H1 (cell line): Measurements from ENCODE around the gene LPP. TPM values are rescaled to one million over a fixed set of nuclear protein-coding genes. Genes with fewer than 3 reads are reported as not detected.

Experiments
- CTCF ChIA-PET: fragments of 300-600 bp; sonication (Branson Sonifier 250); formaldehyde crosslinking; loops from one replicate; lab custom pipeline; 2021; ENCODE audit not compliant: partially characterized antibody; lab: Charles Lee
- POLR2A ChIA-PET: fragments of 300-600 bp; sonication (Branson Sonifier 250); formaldehyde crosslinking; loops from one replicate; lab custom pipeline; 2021; ENCODE audit warnings: inconsistent platforms; ENCODE audit not compliant: partially characterized antibody; lab: Charles Lee
- DNase-seq, 2 experiments: peaks; one replicate each; pipeline versions ENCODE4 v3.0.0 to v3.0.0-alpha.2; 2010 to 2022; ENCODE audit warnings: low spot score in 2 of 2, low read depth in 1 of 2, mixed read lengths in 1 of 2
- FAIRE-seq: peaks from 2 replicates; lab custom pipeline; 2011; peaks lifted over from hg19 to GRCh38; lab: Jason Lieb, UNC
- H2AFZ ChIP-seq: 2 replicates; pipeline ENCODE4 v1.8.1; 2012; ENCODE audit warnings: low read length, inconsistent platforms
- H2AK5ac ChIP-seq: 2 replicates; pipeline ENCODE4 v1.6.1; 2013; ENCODE audit warnings: low read depth, low read length
- H2BK120ac ChIP-seq: replicated peaks from 2 replicates; pipeline ENCODE3; 2013; ENCODE audit warnings: low read depth, low read length, inconsistent platforms
- H2BK12ac ChIP-seq: 2 replicates; pipeline ENCODE4 v1.6.1; 2013; ENCODE audit warnings: low read depth, low read length
- H2BK15ac ChIP-seq: 2 replicates; pipeline ENCODE4 v1.6.1; 2013; ENCODE audit warnings: low read length
- H2BK20ac ChIP-seq: 2 replicates; pipeline ENCODE4 v1.6.1; 2013; ENCODE audit warnings: low read length
- H2BK5ac ChIP-seq: 2 replicates; pipeline ENCODE4 v1.6.1; 2013; ENCODE audit warnings: low read depth, low read length
- H3K14ac ChIP-seq: 2 replicates; pipeline ENCODE4 v1.6.1; 2013; ENCODE audit warnings: inconsistent platforms; ENCODE audit not compliant: insufficient read length
- H3K18ac ChIP-seq: 2 replicates; pipeline ENCODE4 v1.6.1; 2013; ENCODE audit warnings: low read length; ENCODE audit errors: extremely low read depth
- H3K23ac ChIP-seq: 2 replicates; pipeline ENCODE4 v1.6.1; 2013; ENCODE audit warnings: inconsistent platforms; ENCODE audit not compliant: insufficient read length
- H3K23me2 ChIP-seq: 2 replicates; pipeline ENCODE4 v1.6.1; 2013; ENCODE audit warnings: low read depth, low read length
- H3K27ac ChIP-seq: 2 replicates; pipeline ENCODE4 v1.6.1; 2011; ENCODE audit warnings: low read depth, low read length, inconsistent platforms
- H3K27me3 ChIP-seq, 4 experiments: replicated peaks in 1 of 4; 1 replicate in 1 of 4; 2 replicates in 3 of 4; pipeline versions ENCODE4 v1.6.1 to v1.8.1; 2011 to 2013; ENCODE audit warnings: low read length in 3 of 4, mild to moderate bottlenecking in 3 of 4, inconsistent platforms in 2 of 4, mixed read lengths in 2 of 4, moderate library complexity in 1 of 4; ENCODE audit not compliant: control insufficient read depth in 3 of 4, insufficient read depth in 3 of 4; ENCODE audit errors: extremely low read depth in 1 of 4
- H3K36me3 ChIP-seq, 4 experiments: 2 replicates each; pipeline versions ENCODE4 v1.6.1 to v1.8.1; 2011 to 2013; ENCODE audit warnings: mild to moderate bottlenecking in 4 of 4, low read length in 3 of 4, moderate library complexity in 2 of 4, control low read depth in 1 of 4, inconsistent platforms in 1 of 4; ENCODE audit not compliant: insufficient read depth in 4 of 4, control insufficient read depth in 2 of 4
- H3K4ac ChIP-seq: replicated peaks from 2 replicates; pipeline ENCODE3; 2013; ENCODE audit warnings: low read length, low read depth, mixed read lengths, inconsistent platforms; ENCODE audit not compliant: insufficient read length
- H3K4me1 ChIP-seq, 4 experiments: replicated peaks in 1 of 4; 1 replicate in 1 of 4; 2 replicates in 3 of 4; pipeline versions ENCODE4 v1.6.1 to v1.8.1; 2011 to 2013; ENCODE audit warnings: low read length in 3 of 4, inconsistent platforms in 2 of 4, mixed read lengths in 1 of 4; ENCODE audit not compliant: insufficient read depth in 4 of 4, control insufficient read depth in 3 of 4
- H3K4me2 ChIP-seq, 2 experiments: 2 replicates each; pipeline versions ENCODE4 v1.6.1 to v1.8.1; 2011 to 2013; ENCODE audit warnings: low read depth in 2 of 2, low read length in 2 of 2, control low read depth in 1 of 2, inconsistent platforms in 1 of 2, mild to moderate bottlenecking in 1 of 2; ENCODE audit not compliant: insufficient read depth in 1 of 2
- H3K4me3 ChIP-seq, 4 experiments: fragments of 200-600, 300-600 bp in 1 of 4; sonication (generic), shearing (Covaris generic), sonication (Bioruptor Twin) in 1 of 4; 2 replicates each; pipeline versions ENCODE4 v1.5.1 to v1.8.1; 2011 to 2016; ENCODE audit warnings: low read length in 4 of 4, low read depth in 3 of 4, control low read depth in 2 of 4, inconsistent platforms in 2 of 4, mild to moderate bottlenecking in 2 of 4, mixed read lengths in 1 of 4, moderate library complexity in 1 of 4; ENCODE audit not compliant: insufficient read depth in 2 of 4; ENCODE audit errors: extremely low read depth in 1 of 4
- H3K56ac ChIP-seq: replicated peaks from 2 replicates; pipeline ENCODE3; 2013; ENCODE audit warnings: low read depth, mild to moderate bottlenecking, mixed read lengths, low read length, inconsistent platforms; ENCODE audit not compliant: insufficient read length
- H3K79me1 ChIP-seq: 2 replicates; pipeline ENCODE4 v1.6.1; 2013; ENCODE audit warnings: low read depth, low read length, control low read depth
- H3K79me2 ChIP-seq, 2 experiments: 2 replicates each; pipeline versions ENCODE4 v1.6.1 to v1.8.1; 2012 to 2013; ENCODE audit warnings: low read length in 2 of 2, mild to moderate bottlenecking in 2 of 2, inconsistent platforms in 1 of 2; ENCODE audit not compliant: insufficient read depth in 2 of 2, control insufficient read depth in 1 of 2
- H3K9ac ChIP-seq, 4 experiments: replicated peaks in 1 of 4; 1 replicate in 1 of 4; 2 replicates in 3 of 4; pipeline versions ENCODE4 v1.6.1 to v1.8.1; 2011 to 2013; ENCODE audit warnings: low read depth in 3 of 4, low read length in 3 of 4, control low read depth in 2 of 4, mild to moderate bottlenecking in 2 of 4, moderate library complexity in 2 of 4, inconsistent platforms in 1 of 4; ENCODE audit errors: extremely low read depth in 1 of 4
- H3K9me3 ChIP-seq, 2 experiments: 2 replicates each; pipeline versions ENCODE4 v1.6.1 to v1.8.1; 2012 to 2013; ENCODE audit warnings: mild to moderate bottlenecking in 2 of 2, moderate library complexity in 2 of 2, control low read depth in 1 of 2, inconsistent platforms in 1 of 2, low read depth in 1 of 2, low read length in 1 of 2, mixed read lengths in 1 of 2; ENCODE audit not compliant: insufficient read depth in 2 of 2
- H4K20me1 ChIP-seq, 2 experiments: replicated peaks in 1 of 2; 2 replicates each; pipeline versions ENCODE3 to v1.8.1; 2011 to 2013; ENCODE audit warnings: inconsistent platforms in 2 of 2, low read length in 2 of 2, mild to moderate bottlenecking in 1 of 2; ENCODE audit not compliant: insufficient read depth in 2 of 2, control insufficient read depth in 1 of 2
- H4K5ac ChIP-seq: 2 replicates; pipeline ENCODE4 v1.6.1; 2013; ENCODE audit warnings: low read length, low read depth, mixed read lengths, inconsistent platforms; ENCODE audit not compliant: insufficient read length
- H4K8ac ChIP-seq: 2 replicates; pipeline ENCODE4 v1.8.0; 2013; ENCODE audit warnings: mild to moderate bottlenecking, moderate library complexity, low read length, inconsistent platforms; ENCODE audit not compliant: insufficient read depth; ENCODE audit errors: extremely low read depth
- H4K91ac ChIP-seq: replicated peaks from 2 replicates; pipeline ENCODE3; 2013; ENCODE audit warnings: low read length, mixed read lengths, inconsistent platforms; ENCODE audit not compliant: insufficient read length
- ATF2 ChIP-seq: IDR thresholded peaks from 2 replicates; pipeline ENCODE4 v1.6.1; 2012; ENCODE audit warnings: low read length, inconsistent platforms
- E2F6 ChIP-seq: IDR thresholded peaks from 2 replicates; pipeline ENCODE4 v1.6.1; 2012; ENCODE audit warnings: inconsistent platforms
- PHF8 ChIP-seq: fragments of 200-600 bp; sonication (generic); conservative IDR thresholded peaks from 2 replicates; pipeline ENCODE4 v1.7.1; 2012; ENCODE audit warnings: low read depth, mild to moderate bottlenecking, inconsistent platforms, low read length, moderate library complexity
- SIN3A ChIP-seq, 2 experiments: IDR thresholded peaks in 1 of 2; conservative IDR thresholded peaks in 1 of 2; 2 replicates each; pipeline ENCODE4 v1.6.1; 2011 to 2012; ENCODE audit warnings: low read length in 2 of 2, improper control_type of control experiment in 1 of 2, low read depth in 1 of 2, mild to moderate bottlenecking in 1 of 2
- polyA plus RNA-seq, 7 experiments: library from polyadenylated mRNA; depleted of rRNA in 3 of 7; stranded (reverse) in 5 of 7; unstranded in 2 of 7; fragments of >200 nt in 5 of 7; fragments of 200-250 nt in 2 of 7; gene quantifications; 1 replicate in 5 of 7; 2 replicates in 1 of 7; 4 replicates in 1 of 7; pipeline versions ENCODE4 v1.2.1 to v1.2.3, GENCODE V29; 2011 to 2013; ENCODE audit warnings: missing spikeins in 2 of 7, mixed read lengths in 2 of 7
- total RNA-seq: library from RNA; stranded (reverse); fragmentation: NEBNext Ultra II Directional; extraction: Animal tissue kit (Norgen Biotek cat#: 25700); gene quantifications from 2 replicates; pipeline ENCODE4 v1.2.1, GENCODE V29; 2021

LPP gene
- total and polyA plus RNA-seq, 2 of the 8 experiments (the other 6 are each of a cell fraction or from before 2014, with no cell fraction given), result 10.0 to 53.3 TPM

GRCh38 chr3:188720636-188721035, 566.7 kb downstream of the LPP start:
- no peak for TF ChIP-seq SIN3A (conservative IDR thresholded peaks at IDR 0.05 in 1 of 2, IDR thresholded peaks at IDR 0.05 in 1 of 2; ENCODE audit: low read depth in 1 of 2, low read length in 2 of 2)
- TF ChIP-seq E2F6, result no peak
- TF ChIP-seq PHF8, result no peak
- TF ChIP-seq ATF2, result no peak
- TF ChIP-seq, all 59 proteins: peak for 0
- Histone ChIP-seq H3K36me3 (no peaks in the 10 kb centered on the region), H3K18ac (no peak overlapping the region), H3K4ac (no peak overlapping the region), H3K14ac (no peak overlapping the region), H3K27ac (no peak overlapping the region), H2BK20ac (no peak overlapping the region), H3K4me2 (no peak overlapping the region), H3K27me3 (peaks cover 0 to 1% (median 0%) of the 10 kb centered on the region in 4 experiments; a peak in 1 of 7 replicates), H3K79me2 (no peaks in the 10 kb centered on the region), H4K91ac (no peak overlapping the region), H2BK12ac (no peak overlapping the region), H4K20me1 (no peaks in the 10 kb centered on the region), H3K23ac (no peak overlapping the region), H2AK5ac (no peak overlapping the region), H2AFZ (no peak overlapping the region), H3K4me1 (no peaks in the 10 kb centered on the region), H2BK5ac (no peak overlapping the region), H2BK15ac (no peak overlapping the region), H4K8ac (no peak overlapping the region), H3K23me2 (no peaks in the 10 kb centered on the region), H3K9me3 (no peaks in the 10 kb centered on the region), H2BK120ac (no peak overlapping the region), H3K9ac (no peak overlapping the region), H3K79me1 (no peaks in the 10 kb centered on the region), H3K56ac (no peak overlapping the region), H4K5ac (no peak overlapping the region), H3K4me3 (no peak overlapping the region)
- POLR2A ChIA-PET, result no interaction called here
- CTCF ChIA-PET, result interaction anchor here (0.9 to 1.0 kb wide), 2 partner anchors 29 to 30 kb away, joined by 3 read pairs; no protein-coding TSS in a partner anchor
- no peak for DNase-seq
- no peak for FAIRE-seq
